ENCODE data around the gene MMEL1.

DNA sequence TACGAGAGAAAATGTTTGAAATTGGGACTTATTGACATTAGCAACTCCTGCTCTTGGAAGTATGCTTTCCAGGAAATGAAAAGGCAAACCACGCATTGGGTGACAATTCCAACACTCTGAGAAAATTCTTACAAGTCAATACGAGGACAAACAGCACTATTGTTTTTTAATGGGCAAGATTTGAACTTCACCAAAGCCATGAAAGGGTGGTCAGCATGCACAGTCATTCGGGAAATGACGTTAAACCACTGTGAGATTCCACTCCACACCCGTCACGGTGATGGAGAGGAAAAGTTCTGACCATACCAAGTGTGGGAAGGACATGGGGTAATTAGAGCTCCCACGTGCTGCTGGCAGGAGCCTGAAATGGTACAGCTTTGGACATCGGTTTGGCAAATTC lies 58.5 kb downstream of the MMEL1 start:
- TF ChIP-seq, protein P1, sequence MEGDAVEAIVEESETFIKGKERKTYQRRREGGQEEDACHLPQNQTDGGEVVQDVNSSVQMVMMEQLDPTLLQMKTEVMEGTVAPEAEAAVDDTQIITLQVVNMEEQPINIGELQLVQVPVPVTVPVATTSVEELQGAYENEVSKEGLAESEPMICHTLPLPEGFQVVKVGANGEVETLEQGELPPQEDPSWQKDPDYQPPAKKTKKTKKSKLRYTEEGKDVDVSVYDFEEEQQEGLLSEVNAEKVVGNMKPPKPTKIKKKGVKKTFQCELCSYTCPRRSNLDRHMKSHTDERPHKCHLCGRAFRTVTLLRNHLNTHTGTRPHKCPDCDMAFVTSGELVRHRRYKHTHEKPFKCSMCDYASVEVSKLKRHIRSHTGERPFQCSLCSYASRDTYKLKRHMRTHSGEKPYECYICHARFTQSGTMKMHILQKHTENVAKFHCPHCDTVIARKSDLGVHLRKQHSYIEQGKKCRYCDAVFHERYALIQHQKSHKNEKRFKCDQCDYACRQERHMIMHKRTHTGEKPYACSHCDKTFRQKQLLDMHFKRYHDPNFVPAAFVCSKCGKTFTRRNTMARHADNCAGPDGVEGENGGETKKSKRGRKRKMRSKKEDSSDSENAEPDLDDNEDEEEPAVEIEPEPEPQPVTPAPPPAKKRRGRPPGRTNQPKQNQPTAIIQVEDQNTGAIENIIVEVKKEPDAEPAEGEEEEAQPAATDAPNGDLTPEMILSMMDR (IDR thresholded peaks at IDR 0.05; ENCODE audit: insufficient read depth, low read length) = no peak
- TF ChIP-seq, protein P2, sequence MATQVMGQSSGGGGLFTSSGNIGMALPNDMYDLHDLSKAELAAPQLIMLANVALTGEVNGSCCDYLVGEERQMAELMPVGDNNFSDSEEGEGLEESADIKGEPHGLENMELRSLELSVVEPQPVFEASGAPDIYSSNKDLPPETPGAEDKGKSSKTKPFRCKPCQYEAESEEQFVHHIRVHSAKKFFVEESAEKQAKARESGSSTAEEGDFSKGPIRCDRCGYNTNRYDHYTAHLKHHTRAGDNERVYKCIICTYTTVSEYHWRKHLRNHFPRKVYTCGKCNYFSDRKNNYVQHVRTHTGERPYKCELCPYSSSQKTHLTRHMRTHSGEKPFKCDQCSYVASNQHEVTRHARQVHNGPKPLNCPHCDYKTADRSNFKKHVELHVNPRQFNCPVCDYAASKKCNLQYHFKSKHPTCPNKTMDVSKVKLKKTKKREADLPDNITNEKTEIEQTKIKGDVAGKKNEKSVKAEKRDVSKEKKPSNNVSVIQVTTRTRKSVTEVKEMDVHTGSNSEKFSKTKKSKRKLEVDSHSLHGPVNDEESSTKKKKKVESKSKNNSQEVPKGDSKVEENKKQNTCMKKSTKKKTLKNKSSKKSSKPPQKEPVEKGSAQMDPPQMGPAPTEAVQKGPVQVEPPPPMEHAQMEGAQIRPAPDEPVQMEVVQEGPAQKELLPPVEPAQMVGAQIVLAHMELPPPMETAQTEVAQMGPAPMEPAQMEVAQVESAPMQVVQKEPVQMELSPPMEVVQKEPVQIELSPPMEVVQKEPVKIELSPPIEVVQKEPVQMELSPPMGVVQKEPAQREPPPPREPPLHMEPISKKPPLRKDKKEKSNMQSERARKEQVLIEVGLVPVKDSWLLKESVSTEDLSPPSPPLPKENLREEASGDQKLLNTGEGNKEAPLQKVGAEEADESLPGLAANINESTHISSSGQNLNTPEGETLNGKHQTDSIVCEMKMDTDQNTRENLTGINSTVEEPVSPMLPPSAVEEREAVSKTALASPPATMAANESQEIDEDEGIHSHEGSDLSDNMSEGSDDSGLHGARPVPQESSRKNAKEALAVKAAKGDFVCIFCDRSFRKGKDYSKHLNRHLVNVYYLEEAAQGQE (IDR thresholded peaks at IDR 0.05; ENCODE audit: insufficient replicate concordance, low read depth) = no peak
- TF ChIP-seq GABPA (IDR thresholded peaks at IDR 0.05; ENCODE audit: low read depth) (no peak), POLR2AphosphoS5 (IDR thresholded peaks at IDR 0.05; ENCODE audit: low read depth) (no peak)
